ENCODE measurements around the gene TMC2.

Gene TMC2

GRCh38 chr20:2687514-2687913 is 151.1 kb downstream of the TMC2 start:
- no peak overlapping the region for H3K4me3 ChIP-seq (ENCODE audit: low read depth, low read length)
- TF ChIP-seq, protein P1, sequence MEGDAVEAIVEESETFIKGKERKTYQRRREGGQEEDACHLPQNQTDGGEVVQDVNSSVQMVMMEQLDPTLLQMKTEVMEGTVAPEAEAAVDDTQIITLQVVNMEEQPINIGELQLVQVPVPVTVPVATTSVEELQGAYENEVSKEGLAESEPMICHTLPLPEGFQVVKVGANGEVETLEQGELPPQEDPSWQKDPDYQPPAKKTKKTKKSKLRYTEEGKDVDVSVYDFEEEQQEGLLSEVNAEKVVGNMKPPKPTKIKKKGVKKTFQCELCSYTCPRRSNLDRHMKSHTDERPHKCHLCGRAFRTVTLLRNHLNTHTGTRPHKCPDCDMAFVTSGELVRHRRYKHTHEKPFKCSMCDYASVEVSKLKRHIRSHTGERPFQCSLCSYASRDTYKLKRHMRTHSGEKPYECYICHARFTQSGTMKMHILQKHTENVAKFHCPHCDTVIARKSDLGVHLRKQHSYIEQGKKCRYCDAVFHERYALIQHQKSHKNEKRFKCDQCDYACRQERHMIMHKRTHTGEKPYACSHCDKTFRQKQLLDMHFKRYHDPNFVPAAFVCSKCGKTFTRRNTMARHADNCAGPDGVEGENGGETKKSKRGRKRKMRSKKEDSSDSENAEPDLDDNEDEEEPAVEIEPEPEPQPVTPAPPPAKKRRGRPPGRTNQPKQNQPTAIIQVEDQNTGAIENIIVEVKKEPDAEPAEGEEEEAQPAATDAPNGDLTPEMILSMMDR (IDR thresholded peaks at IDR 0.05; ENCODE audit: control insufficient read depth, extremely low read depth, insufficient read depth), result no peak
- DNase-seq (ENCODE audit: low read depth), result no peak

GRCh38 chr20:2688041-2688591 is 151.7 kb downstream of the TMC2 start:
- no peak for DNase-seq (ENCODE audit: low read depth)
- H3K4me3 ChIP-seq (ENCODE audit: low read depth, low read length), result no peak overlapping the region

DNA sequence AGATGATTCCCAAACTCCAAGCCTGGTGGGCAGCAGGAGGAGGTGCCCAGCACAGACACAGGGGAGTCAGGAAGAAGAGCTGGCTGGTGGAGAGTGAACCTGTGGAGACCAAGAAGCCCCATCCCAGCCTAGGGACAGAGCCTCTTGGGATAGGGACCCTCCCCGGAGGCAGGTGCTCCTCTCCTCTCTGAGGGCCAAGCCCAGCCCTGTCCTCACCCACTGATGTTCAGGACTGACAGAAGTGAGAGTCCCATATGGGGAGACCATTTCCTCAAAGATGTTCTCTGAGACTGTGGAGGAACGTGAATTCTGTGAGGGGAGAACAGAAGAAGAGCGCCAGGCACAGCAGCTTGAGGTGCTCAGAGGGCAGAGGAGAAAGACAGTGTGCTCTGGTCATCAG is 153.8 kb downstream of the TMC2 start:
- TF ChIP-seq, protein P1 (IDR thresholded peaks at IDR 0.05; ENCODE audit: control insufficient read depth, extremely low read depth, insufficient read depth), result no peak
- no peak overlapping the region for H3K4me3 ChIP-seq (ENCODE audit: low read depth, low read length)
- no peak for DNase-seq (ENCODE audit: low read depth)

More at GRCh38 chr20:2688041-2688591, 151.7 kb downstream of the TMC2 start:
- TF ChIP-seq, protein P1 (IDR thresholded peaks at IDR 0.05; ENCODE audit: control insufficient read depth, extremely low read depth, insufficient read depth), result peak; percentile 53

DNA sequence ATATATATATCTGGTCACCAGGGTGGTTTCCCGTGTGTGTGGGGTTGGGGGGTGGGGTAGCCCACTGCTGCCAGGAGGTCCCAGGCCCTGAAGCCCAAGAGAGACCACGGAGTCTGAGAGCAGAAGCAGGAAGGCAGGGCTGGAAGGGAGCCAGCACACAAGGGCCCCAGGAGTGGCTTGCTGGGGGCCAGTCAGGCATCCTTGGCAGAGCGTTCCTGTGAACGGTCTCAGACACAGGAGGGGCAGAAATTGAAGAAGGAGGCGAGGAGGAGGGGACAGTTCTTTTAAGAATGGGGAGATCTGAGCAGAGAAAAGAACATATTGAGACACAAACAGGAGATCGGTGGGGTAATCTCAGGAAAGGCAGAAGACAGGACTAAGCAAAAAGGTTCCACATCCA is 154.3 kb downstream of the TMC2 start:
- TF ChIP-seq, protein P1 (IDR thresholded peaks at IDR 0.05; ENCODE audit: control insufficient read depth, extremely low read depth, insufficient read depth), result no peak
- no peak overlapping the region for H3K4me3 ChIP-seq (ENCODE audit: low read depth, low read length)
- DNase-seq (ENCODE audit: low read depth), result no peak

GRCh38 chr20:2691127-2691526 is 154.8 kb downstream of the TMC2 start:
- TF ChIP-seq, protein P1 (IDR thresholded peaks at IDR 0.05; ENCODE audit: control insufficient read depth, extremely low read depth, insufficient read depth), result no peak

More at GRCh38 chr20:2691127-2691526, 154.8 kb downstream of the TMC2 start:
- no peak for DNase-seq (ENCODE audit: low read depth)
- no peak overlapping the region for H3K4me3 ChIP-seq (ENCODE audit: low read depth, low read length)
